Activated naive CD8-positive, alpha-beta T cell treated with anti-CD3 and anti-CD28 coated beads, Interleukin-2, amount 10 ng/mL, durations not matched to agents 7 days and 5 days (primary cell): ENCODE data around the gene SMPD3. TPM values are rescaled to one million over a fixed set of nuclear protein-coding genes. Genes with fewer than 3 reads are reported as not detected.
A peak's percentile ranks its signal among the peaks of the same experiment; 100 is the strongest.

Source experiments
- ATAC-seq: fragments of 150-1000 bp; cut with Tn5 transposase; one replicate; pipeline ENCODE4 v1.10.0; 2021; ENCODE audit warnings: low read depth, moderate library complexity
- POLR2A ChIA-PET: fragments of 350-600 bp; sonication (Branson Sonifier 250); formaldehyde crosslinking; loops from one replicate; lab custom pipeline; 2021; ENCODE audit warnings: antibody characterized with exemption; lab: Charles Lee
- DNase-seq: peaks from one replicate; pipeline ENCODE4 v3.0.0; 2021
- H3K27ac Mint-ChIP-seq: one replicate; pipeline ENCODE4 v1.8.0; 2022; ENCODE audit warnings: mild to moderate bottlenecking, mixed read lengths
- H3K27me3 Mint-ChIP-seq: one replicate; pipeline ENCODE4 v1.8.0; 2022; ENCODE audit warnings: mild to moderate bottlenecking, moderate library complexity, mixed read lengths
- H3K36me3 Mint-ChIP-seq: one replicate; pipeline ENCODE4 v1.8.0; 2021; ENCODE audit warnings: mild to moderate bottlenecking, mixed read lengths
- H3K4me1 Mint-ChIP-seq: one replicate; pipeline ENCODE4 v1.8.0; 2021; ENCODE audit warnings: mixed read lengths
- H3K4me3 Mint-ChIP-seq: one replicate; pipeline ENCODE4 v1.8.0; 2022; ENCODE audit warnings: mild to moderate bottlenecking, moderate library complexity, mixed read lengths
- H3K9me3 Mint-ChIP-seq: one replicate; pipeline ENCODE4 v1.8.0; 2021; ENCODE audit warnings: mixed read lengths
- total RNA-seq, 2 experiments: library from RNA; stranded (reverse); gene quantifications; one replicate each; pipeline ENCODE4 v1.2.3, GENCODE V29; 2021

Gene SMPD3
- total RNA-seq, 2 experiments from 2014 or later, result 16.0 to 16.9 TPM

DNA sequence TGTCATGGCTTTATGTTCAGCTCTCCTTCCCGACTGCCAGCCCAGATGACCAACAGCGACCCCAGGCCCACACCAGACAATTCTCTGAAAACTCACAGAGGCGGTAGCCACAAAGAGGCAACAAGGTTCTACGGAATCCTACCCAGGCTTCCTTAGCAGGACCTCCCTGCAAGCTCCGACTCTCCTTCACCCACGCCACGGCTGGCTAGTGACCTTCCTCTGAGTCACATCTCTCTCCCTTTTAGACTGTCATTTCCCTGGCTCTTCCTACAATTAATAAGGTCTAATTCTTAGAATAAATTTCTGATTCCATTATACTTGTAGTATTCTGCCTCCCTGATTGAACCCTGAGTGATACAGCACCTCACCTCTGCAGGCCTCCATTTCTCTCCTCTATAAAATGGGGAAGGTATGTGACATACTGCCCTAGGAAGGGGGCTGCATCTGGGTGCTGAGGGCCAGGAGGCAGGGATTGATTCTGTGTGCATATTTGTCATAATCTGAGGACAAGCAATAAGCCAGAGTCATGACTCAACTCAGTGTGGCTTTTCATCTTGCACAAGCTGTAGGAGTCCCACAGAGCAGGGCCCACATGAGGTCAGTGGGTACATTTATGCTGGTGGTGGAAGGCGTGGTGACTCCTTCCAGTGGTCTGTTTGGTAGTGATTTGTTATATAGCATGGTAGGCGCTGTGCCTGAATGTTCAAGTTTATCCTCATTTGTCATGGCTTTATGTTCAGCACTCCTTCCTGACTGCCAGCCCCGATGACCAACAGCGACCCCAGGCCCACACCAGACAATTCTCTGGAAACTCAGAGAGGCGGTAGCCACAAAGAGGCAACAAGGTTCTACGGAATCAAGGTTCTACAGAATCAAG, 46.2 kb downstream of the SMPD3 start:
- DNase-seq (no peak), ATAC-seq (peak; percentile 38)
- POLR2A ChIA-PET, result no interaction called here
- Mint-ChIP-seq H3K4me3 (no peak overlapping the region), H3K27me3 (peaks cover 10% of the 10 kb centered on the region), H3K9me3 (no peaks in the 10 kb centered on the region), H3K27ac (no peak overlapping the region), H3K4me1 (peaks cover 17% of the 10 kb centered on the region), H3K36me3 (no peaks in the 10 kb centered on the region)

DNA sequence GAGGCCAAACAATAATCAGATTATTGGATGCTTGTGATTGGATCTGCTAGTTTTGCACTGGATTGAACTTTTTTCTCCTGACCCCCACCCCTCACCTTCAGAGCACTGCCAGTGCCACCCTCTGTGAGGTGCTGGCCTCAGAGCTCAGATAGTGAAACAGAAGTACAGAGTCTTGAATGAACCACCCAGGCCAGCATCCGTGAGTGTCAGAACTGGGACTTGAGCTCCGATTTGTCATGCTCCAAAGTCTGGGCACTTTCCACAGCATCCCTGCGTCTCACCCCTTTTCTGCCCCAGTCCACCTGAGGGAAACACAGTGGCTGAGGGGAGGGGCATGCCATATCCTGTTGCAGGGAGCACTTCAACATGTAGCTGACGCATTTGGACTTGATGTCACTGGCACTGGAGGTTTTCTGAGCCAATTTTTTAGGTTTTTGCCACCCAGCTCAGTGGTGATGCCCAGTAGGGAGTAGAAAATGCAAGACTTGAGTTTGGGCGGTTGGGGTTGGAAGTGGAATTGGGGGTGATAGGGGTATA, 47.3 kb downstream of the SMPD3 start:
- peak overlapping the region; percentile 41 for H3K27ac Mint-ChIP-seq
- DNase-seq (no peak), ATAC-seq (peak; percentile 51)
- peaks cover 6% of the 10 kb centered on the region for H3K27me3 Mint-ChIP-seq
- H3K4me3 Mint-ChIP-seq, result no peak overlapping the region
- POLR2A ChIA-PET, result no interaction called here
- H3K9me3 Mint-ChIP-seq, result no peaks in the 10 kb centered on the region
- no peaks in the 10 kb centered on the region for H3K36me3 Mint-ChIP-seq
- H3K4me1 Mint-ChIP-seq, result peaks cover 20% of the 10 kb centered on the region

DNA sequence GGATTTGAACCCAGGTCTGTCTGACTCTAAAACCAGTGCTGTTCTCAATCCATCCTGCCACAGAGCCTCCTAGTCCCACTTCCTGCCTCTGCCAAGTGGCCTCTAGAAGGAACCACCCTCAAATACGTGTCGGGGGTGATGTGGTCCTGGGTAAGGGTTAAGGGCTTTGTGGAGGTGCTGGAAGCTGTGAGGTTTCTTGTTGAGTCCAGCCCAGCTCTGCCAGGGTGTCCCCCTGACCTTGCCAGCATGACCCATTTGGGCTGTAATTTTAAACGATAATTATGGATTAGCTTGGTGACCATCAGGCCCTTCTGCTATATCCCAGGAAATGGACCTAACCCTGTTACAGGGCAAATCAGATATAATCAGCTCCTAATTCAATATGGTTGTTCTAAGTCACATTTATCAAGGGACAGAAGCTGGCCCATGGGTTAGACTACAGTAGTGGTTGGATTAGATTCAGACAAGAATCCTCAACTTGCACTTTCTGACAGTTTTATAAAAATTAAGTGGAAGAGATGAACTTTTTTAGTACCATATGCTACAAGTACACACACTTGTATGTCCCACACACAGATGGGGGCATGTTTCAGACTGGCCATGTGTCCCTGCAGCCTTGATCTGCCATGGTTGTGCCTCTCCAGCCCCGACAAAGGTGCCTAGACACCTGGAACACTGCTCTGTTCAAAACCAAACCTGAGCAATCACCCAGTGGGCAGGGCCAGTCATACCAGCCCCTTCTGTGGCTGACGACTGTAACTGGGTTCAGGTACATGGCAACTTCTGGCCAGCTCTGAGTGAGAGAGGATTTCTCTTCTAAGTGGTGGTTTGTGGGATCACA, 48.0 kb downstream of the SMPD3 start:
- no peak for DNase-seq
- Mint-ChIP-seq H3K36me3 (no peaks in the 10 kb centered on the region), H3K4me3 (no peak overlapping the region), H3K4me1 (peaks cover 20% of the 10 kb centered on the region), H3K9me3 (no peaks in the 10 kb centered on the region), H3K27me3 (peaks cover 6% of the 10 kb centered on the region), H3K27ac (no peak overlapping the region)
- peak; percentile 20 for ATAC-seq
- POLR2A ChIA-PET, result interaction anchor here (1.8 kb wide), 1 partner anchor 18 kb away, joined by 6 read pairs; no protein-coding TSS in a partner anchor

DNA sequence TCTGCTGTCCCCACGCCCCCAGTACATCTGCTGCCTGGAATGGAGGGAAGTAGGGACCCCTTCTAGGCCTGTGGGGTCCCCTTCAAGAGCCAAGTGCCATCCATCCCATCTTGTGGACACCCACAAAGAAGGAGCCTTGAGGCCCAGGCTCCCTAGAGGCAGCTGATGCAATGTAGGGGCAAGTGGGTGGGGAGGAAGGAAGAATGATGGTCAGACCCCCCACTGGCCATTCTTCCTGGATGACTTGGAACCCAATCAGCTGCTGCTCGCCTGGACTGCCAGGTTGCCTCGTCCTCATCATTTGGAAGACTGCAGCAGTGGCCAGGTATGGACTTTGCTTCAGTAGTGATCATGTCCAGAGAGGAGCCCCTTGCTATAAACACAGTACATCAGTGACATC, 48.9 kb downstream of the SMPD3 start:
- Mint-ChIP-seq H3K4me3 (no peak overlapping the region), H3K9me3 (no peaks in the 10 kb centered on the region), H3K36me3 (no peaks in the 10 kb centered on the region), H3K27ac (no peak overlapping the region), H3K4me1 (peaks cover 20% of the 10 kb centered on the region), H3K27me3 (peaks cover 13% of the 10 kb centered on the region)
- no peak for ATAC-seq
- POLR2A ChIA-PET, result interaction anchor here (0.6 to 1.8 kb wide), 2 partner anchors 19 to 137 kb away, joined by 4 to 6 read pairs; no protein-coding TSS in a partner anchor
- DNase-seq, result no peak

DNA sequence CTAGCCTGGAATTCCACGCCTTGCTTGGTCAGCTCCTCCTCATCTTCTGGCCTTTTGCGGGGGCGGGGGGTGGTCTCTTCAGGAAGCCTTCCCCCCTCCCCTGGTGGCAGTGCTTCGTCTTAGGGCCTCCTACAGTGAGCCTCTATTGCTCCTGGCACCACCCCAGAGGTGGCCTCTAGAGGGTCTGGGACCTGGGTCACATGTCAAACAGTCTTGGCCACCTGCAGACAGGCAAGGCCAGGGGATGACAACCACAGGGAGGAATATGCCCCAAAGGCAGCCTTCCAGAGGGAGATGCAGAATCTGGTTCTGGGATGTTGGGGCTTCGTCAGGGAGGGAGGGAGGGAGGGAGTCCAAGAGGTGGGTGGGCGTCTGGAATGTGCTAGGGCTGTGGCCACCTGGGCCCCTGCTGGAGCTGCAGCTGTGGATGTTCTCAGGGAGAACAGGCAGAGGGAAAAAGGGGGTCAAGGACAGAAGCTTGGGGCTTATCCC, 50.6 kb downstream of the SMPD3 start:
- Mint-ChIP-seq H3K27ac (peak overlapping the region; percentile 42), H3K9me3 (no peaks in the 10 kb centered on the region), H3K4me3 (no peak overlapping the region), H3K27me3 (peaks cover 25% of the 10 kb centered on the region), H3K4me1 (peaks cover 20% of the 10 kb centered on the region), H3K36me3 (no peaks in the 10 kb centered on the region)
- no peak for DNase-seq
- POLR2A ChIA-PET, result no interaction called here
- no peak for ATAC-seq

DNA sequence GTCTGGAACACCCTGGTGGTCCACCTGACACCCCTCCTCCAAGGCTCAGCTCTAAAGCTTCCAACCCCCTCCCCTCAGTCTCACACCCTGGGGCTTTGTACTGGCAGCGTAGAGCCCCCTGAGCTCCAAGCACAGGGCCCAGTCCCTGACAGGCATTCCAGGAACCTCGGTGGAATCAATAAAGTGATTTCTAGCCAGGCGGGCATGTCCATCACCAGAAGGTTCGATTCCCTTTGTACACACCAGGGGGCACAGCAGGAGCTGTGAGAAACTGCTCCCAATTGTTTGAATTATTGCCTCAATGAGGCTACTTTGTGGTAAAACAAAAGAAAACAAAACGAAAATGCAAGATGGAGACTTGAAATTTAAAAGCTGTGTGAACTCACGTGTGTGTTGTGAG, 51.8 kb downstream of the SMPD3 start:
- peaks cover 16% of the 10 kb centered on the region for H3K4me1 Mint-ChIP-seq
- no peaks in the 10 kb centered on the region for H3K9me3 Mint-ChIP-seq
- no peak for DNase-seq
- no peak overlapping the region for H3K4me3 Mint-ChIP-seq
- H3K36me3 Mint-ChIP-seq, result no peaks in the 10 kb centered on the region
- ATAC-seq, result peak; percentile 50
- H3K27ac Mint-ChIP-seq, result peak overlapping the region; percentile 1
- peaks cover 25% of the 10 kb centered on the region for H3K27me3 Mint-ChIP-seq
- POLR2A ChIA-PET, result no interaction called here

DNA sequence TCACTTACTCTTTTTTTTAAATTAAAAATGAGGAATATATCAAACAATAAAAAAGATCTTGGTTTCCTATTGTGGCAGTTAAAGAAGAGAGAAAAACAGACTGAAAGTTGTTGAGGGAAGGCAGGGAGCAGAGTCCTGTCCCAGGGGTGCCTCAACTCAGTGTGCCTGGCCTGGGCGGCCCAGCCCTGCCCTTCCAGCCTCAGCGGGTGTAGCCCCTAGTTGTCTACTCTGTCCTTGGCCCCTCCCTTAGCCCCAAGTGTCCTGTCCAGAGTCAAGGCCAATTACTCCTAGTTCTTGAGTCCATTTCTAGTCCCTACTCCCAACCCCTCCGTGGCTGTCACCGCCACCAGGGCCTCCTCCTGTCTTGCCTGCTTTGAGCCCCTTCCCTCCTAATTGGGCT, 52.5 kb downstream of the SMPD3 start:
- POLR2A ChIA-PET, result no interaction called here
- no peaks in the 10 kb centered on the region for H3K9me3 Mint-ChIP-seq
- no peak overlapping the region for H3K4me3 Mint-ChIP-seq
- ATAC-seq, result no peak
- H3K27ac Mint-ChIP-seq, result no peak overlapping the region
- H3K27me3 Mint-ChIP-seq, result peaks cover 30% of the 10 kb centered on the region
- no peaks in the 10 kb centered on the region for H3K36me3 Mint-ChIP-seq
- H3K4me1 Mint-ChIP-seq, result peaks cover 10% of the 10 kb centered on the region
- DNase-seq, result no peak

DNA sequence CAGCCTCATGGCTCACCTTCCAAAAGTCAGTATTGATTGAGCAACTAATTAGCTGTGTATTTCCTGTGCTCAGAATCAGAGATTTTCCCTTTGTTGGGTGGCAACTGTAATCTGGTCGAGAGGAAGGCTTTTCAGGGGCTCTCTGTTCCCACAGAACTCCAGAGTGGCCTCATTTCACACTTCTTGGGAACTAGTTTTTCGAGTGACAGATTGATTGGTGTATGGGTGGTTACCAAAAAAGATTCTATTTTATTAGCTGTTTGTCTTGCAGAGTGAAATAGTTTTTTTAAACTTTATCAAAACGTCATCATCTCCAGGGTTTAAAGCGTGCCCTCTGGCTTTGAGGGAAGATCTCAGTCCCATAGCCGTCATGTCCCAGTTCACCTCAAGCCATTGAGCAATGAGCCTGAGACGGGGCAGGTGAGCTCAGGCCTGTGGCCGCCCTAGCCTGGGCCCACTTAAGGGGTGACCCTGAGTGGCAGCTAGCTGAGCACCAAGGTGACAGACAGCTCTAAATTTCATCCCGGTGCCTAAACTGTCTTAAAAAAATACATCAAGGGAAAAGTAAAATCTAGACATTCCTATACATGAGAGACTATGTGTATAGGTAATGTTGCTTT, 53.0 kb downstream of the SMPD3 start:
- DNase-seq (no peak), ATAC-seq (no peak)
- no peaks in the 10 kb centered on the region for H3K36me3 Mint-ChIP-seq
- peaks cover 30% of the 10 kb centered on the region for H3K27me3 Mint-ChIP-seq
- no peak overlapping the region for H3K27ac Mint-ChIP-seq
- peaks cover 7% of the 10 kb centered on the region for H3K4me1 Mint-ChIP-seq
- no peak overlapping the region for H3K4me3 Mint-ChIP-seq
- POLR2A ChIA-PET, result no interaction called here
- no peaks in the 10 kb centered on the region for H3K9me3 Mint-ChIP-seq

DNA sequence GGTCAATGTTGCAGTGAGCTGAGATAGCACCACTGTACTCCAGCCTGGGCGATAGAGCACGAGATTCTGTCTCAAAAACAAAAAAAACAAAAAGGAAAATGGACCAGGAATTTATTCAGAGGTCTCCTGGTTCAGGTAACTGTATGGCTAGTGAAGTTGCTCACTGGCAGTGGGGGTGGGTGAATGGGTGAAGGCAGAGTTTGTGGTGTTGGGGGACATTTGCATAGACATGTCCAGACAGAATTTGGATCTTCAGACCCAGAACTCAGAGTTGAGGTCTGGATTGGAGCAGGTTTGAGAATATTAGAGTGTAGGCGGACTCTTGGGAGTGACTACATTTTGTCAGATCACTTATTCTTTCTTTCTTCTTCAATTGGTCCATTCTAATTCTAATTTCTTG, 55.0 kb downstream of the SMPD3 start:
- Mint-ChIP-seq H3K27me3 (peaks cover 30% of the 10 kb centered on the region), H3K27ac (no peak overlapping the region), H3K4me3 (no peak overlapping the region), H3K9me3 (no peaks in the 10 kb centered on the region), H3K36me3 (no peaks in the 10 kb centered on the region), H3K4me1 (peaks cover 4% of the 10 kb centered on the region)
- ATAC-seq, result no peak
- POLR2A ChIA-PET, result no interaction called here
- no peak for DNase-seq

DNA sequence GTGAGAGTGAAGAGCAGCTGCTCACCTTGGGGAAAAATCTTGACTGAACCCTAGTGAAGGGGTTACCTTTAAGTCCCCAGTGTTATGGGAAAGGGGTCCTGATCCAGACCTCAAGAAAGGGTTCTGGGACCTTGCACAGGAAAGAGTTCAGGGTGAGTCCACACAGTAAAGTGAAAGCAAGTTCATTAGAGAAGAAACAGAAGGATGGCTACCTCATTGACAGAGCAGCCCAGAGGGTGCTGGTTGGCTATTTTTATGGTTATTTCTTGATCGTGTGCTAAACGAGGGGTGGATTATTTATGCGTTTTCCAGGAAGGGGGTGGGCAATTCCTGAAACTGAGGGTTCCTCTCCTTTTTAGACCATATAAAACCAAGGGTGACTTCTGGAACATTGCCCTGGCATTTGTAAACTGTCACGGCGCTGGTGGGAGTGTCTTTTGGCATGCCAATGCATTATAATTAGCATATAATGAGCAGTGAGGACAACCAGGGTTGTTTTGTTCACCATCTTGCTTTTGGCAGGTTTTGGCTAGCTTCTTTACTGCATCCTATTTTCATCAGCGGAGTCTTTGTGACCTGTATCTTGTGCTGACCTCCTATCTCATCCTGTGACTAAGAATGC, 58.4 kb downstream of the SMPD3 start:
- Mint-ChIP-seq H3K27me3 (peaks cover 28% of the 10 kb centered on the region), H3K4me3 (no peak overlapping the region), H3K4me1 (no peaks in the 10 kb centered on the region), H3K27ac (no peak overlapping the region), H3K9me3 (no peaks in the 10 kb centered on the region), H3K36me3 (no peaks in the 10 kb centered on the region)
- POLR2A ChIA-PET, result no interaction called here
- ATAC-seq (no peak), DNase-seq (no peak)

DNA sequence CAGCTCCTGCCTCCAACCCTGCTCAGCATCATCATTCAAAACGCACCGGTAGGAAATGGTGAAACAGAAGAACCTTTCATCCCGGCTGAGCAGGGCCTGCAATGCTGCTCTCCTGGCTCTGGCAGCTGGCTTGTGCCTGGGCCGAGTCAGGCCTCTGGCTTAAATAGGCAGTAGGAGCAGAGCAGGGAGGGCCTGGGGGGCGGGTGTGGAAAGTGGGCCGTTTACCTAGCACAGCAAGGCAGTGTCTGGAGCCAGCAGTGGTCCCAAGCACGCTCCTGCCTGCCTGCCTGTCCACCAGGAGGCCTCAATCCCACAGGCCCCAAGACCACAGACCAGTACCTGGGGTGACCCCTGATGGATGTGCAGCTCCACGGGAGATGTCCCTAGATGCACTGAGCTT, 59.3 kb downstream of the SMPD3 start:
- DNase-seq (no peak), ATAC-seq (no peak)
- H3K27me3 Mint-ChIP-seq, result peaks cover 27% of the 10 kb centered on the region
- POLR2A ChIA-PET, result interaction anchor here (0.5 to 0.6 kb wide), 2 partner anchors 812 to 852 kb away, joined by 4 to 6 read pairs; no protein-coding TSS in a partner anchor
- H3K36me3 Mint-ChIP-seq, result no peaks in the 10 kb centered on the region
- no peaks in the 10 kb centered on the region for H3K9me3 Mint-ChIP-seq
- H3K4me1 Mint-ChIP-seq, result no peaks in the 10 kb centered on the region
- no peak overlapping the region for H3K4me3 Mint-ChIP-seq
- no peak overlapping the region for H3K27ac Mint-ChIP-seq

DNA sequence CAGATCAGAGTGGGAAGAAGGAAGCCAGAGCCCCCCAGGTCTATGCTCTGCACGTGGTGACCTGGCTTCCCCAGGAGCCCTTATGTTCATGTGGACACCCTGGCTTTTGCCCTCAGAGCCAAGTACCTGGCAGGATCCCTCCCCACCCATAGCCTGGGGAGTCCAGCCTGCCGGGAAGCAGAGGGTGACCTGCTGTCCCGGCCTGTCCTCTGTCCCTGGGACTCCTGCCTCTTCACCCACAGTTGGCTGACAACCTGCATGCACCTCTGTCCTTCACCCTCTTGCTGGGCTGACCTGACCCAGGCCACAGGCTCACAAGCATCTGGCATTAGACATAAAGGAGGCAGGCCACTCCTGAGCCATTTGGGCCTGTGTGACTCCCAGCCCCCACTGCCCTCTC, 60.2 kb downstream of the SMPD3 start:
- Mint-ChIP-seq H3K9me3 (no peaks in the 10 kb centered on the region), H3K4me1 (peaks cover 3% of the 10 kb centered on the region), H3K4me3 (no peak overlapping the region), H3K27me3 (peaks cover 18% of the 10 kb centered on the region), H3K27ac (no peak overlapping the region), H3K36me3 (no peaks in the 10 kb centered on the region)
- no peak for DNase-seq
- no peak for ATAC-seq
- POLR2A ChIA-PET, result no interaction called here
